ENCODE results near the gene IRX4. TPM values are rescaled to one million over a fixed set of nuclear protein-coding genes. Genes with fewer than 3 reads are reported as not detected.

Gene IRX4
- total RNA-seq, 1 experiment from 2014 or later: 16.5 TPM

- Histone ChIP-seq H3K36me3 (ENCODE audit: control insufficient read depth in 1 of 2, insufficient read depth in 2 of 2, low read length in 2 of 2) (no peaks in the 10 kb centered on the region), H3K4me3 (replicated peaks in 1 of 2; ENCODE audit: low read depth in 1 of 2, low read length in 2 of 2) (no peak overlapping the region), H4K20me1 (ENCODE audit: insufficient read depth) (no peaks in the 10 kb centered on the region), H3K9ac (ENCODE audit: low read length) (no peak overlapping the region), H3K9me2 (ENCODE audit: insufficient read depth) (no peaks in the 10 kb centered on the region), H3K4me2 (ENCODE audit: low read length) (no peak overlapping the region), H3K9me3 (ENCODE audit: control insufficient read depth in 1 of 2, insufficient read depth in 1 of 2, low read depth in 1 of 2, low read length in 2 of 2) (no peaks in the 10 kb centered on the region), H2AFZ (ENCODE audit: low read depth, low read length, poor library complexity, severe bottlenecking) (no peak overlapping the region), H3K4me1 (ENCODE audit: control insufficient read depth in 1 of 2, insufficient read depth in 2 of 2, low read length in 2 of 2) (no peaks in the 10 kb centered on the region), H3K79me2 (ENCODE audit: insufficient read depth, low read length) (no peaks in the 10 kb centered on the region), H3K27me3 (ENCODE audit: insufficient read depth, low read length) (no peaks in the 10 kb centered on the region), H3K27ac (ENCODE audit: low read depth, low read length) (no peak overlapping the region)
- ChIA-PET POLR2A (interaction anchor here (0.9 kb wide), 1 partner anchor 10 kb away, joined by 4 read pairs; no protein-coding TSS in a partner anchor), CTCF (interaction anchor here (0.5 kb wide), 1 partner anchor 10 kb away, joined by 3 read pairs; no protein-coding TSS in a partner anchor), RAD21 (ENCODE audit: low non-redundant PET in 1 of 2, low total read pairs in 2 of 2, uncharacterized antibody in 2 of 2, unreplicated experiment in 2 of 2) (no interaction called here)
- ATAC-seq: no peak
- DNase-seq (ENCODE audit: low read depth, low spot score): no peak
- TF ChIP-seq JUND (IDR thresholded peaks at IDR 0.05) (no peak), POLR2A (IDR thresholded peaks at IDR 0.05; ENCODE audit: borderline replicate concordance, extremely low read depth, insufficient read depth, insufficient read length) (no peak), EZH2phosphoT487 (IDR thresholded peaks at IDR 0.05; ENCODE audit: borderline replicate concordance) (no peak), TCF7L2 (IDR thresholded peaks at IDR 0.05; ENCODE audit: borderline replicate concordance, extremely low read depth, insufficient read depth, insufficient read length) (no peak), ZFX (IDR thresholded peaks at IDR 0.05) (no peak), POLR2AphosphoS5 (IDR thresholded peaks at IDR 0.05; ENCODE audit: low read depth, low read length) (no peak), EZH2 (IDR thresholded peaks at IDR 0.05) (no peak)
- TF ChIP-seq, protein P1, sequence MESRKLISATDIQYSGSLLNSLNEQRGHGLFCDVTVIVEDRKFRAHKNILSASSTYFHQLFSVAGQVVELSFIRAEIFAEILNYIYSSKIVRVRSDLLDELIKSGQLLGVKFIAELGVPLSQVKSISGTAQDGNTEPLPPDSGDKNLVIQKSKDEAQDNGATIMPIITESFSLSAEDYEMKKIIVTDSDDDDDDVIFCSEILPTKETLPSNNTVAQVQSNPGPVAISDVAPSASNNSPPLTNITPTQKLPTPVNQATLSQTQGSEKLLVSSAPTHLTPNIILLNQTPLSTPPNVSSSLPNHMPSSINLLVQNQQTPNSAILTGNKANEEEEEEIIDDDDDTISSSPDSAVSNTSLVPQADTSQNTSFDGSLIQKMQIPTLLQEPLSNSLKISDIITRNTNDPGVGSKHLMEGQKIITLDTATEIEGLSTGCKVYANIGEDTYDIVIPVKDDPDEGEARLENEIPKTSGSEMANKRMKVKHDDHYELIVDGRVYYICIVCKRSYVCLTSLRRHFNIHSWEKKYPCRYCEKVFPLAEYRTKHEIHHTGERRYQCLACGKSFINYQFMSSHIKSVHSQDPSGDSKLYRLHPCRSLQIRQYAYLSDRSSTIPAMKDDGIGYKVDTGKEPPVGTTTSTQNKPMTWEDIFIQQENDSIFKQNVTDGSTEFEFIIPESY (IDR thresholded peaks at IDR 0.05; ENCODE audit: extremely low read depth, insufficient replicate concordance, low read length): no peak
- TF ChIP-seq, protein P2, sequence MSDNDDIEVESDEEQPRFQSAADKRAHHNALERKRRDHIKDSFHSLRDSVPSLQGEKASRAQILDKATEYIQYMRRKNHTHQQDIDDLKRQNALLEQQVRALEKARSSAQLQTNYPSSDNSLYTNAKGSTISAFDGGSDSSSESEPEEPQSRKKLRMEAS (IDR thresholded peaks at IDR 0.05): no peak
- BruUV-seq (replicated peaks): no TSS peak
- intact Hi-C loops (cut with micrococcal nuclease): no loop called here
These were observed 11.0 kb upstream of the IRX4 start for GRCh38 chr5:1893754-1894153.

All from HCT116 (cell line).